Endothelial cell of umbilical vein (primary cell): ENCODE measurements around the gene MTR. TPM values are rescaled to one million over a fixed set of nuclear protein-coding genes. Genes with fewer than 3 reads are reported as not detected.

Experiments
- BruUV-seq: library from RNA; stranded (reverse); fragments of 400-500 nt; replicated peaks from 2 replicates; lab custom pipeline; 2021; lab: Mats Ljungman, UMichigan
- CTCF ChIA-PET: fragments of 300-600, 350-600 bp; sonication (Branson Sonifier 250); formaldehyde crosslinking; loops from one replicate; lab custom pipeline; 2021; ENCODE audit warnings: antibody characterized with exemption, inconsistent platforms; lab: Charles Lee
- POLR2A ChIA-PET: fragments of 300-600, 350-600 bp; sonication (Branson Sonifier 250); formaldehyde crosslinking; loops from one replicate; lab custom pipeline; 2021; ENCODE audit warnings: antibody characterized with exemption, inconsistent platforms; lab: Charles Lee
- DNase-seq: peaks from one replicate; pipeline ENCODE4 v3.0.0-alpha.2; 2011; ENCODE audit warnings: low read depth, low spot score
- FAIRE-seq: peaks from 2 replicates; lab custom pipeline; 2011; peaks lifted over from hg19 to GRCh38; lab: Jason Lieb, UNC
- H2AFZ ChIP-seq: 2 replicates; pipeline ENCODE4 v1.6.0; 2012; ENCODE audit warnings: low read depth, low read length, control low read depth, inconsistent platforms
- H3K27ac ChIP-seq: 2 replicates; pipeline ENCODE4 v1.5.1; 2011; ENCODE audit warnings: low read depth, mild to moderate bottlenecking, control low read depth, low read length, moderate library complexity; ENCODE audit not compliant: insufficient read depth
- H3K27me3 ChIP-seq, 2 experiments: 2 replicates each; pipeline versions ENCODE4 v1.6.0 to v1.6.1; 2011; ENCODE audit warnings: low read length in 2 of 2, mixed read lengths in 1 of 2; ENCODE audit not compliant: control insufficient read depth in 2 of 2, insufficient read depth in 2 of 2
- H3K36me3 ChIP-seq, 2 experiments: 2 replicates in 1 of 2; 3 replicates in 1 of 2; pipeline ENCODE4 v1.5.1; 2011; ENCODE audit warnings: low read length in 2 of 2, mild to moderate bottlenecking in 1 of 2, moderate library complexity in 1 of 2; ENCODE audit not compliant: control insufficient read depth in 2 of 2, insufficient read depth in 2 of 2; ENCODE audit errors: extremely low read depth in 1 of 2
- H3K4me1 ChIP-seq: 3 replicates; pipeline ENCODE4 v1.5.1; 2011; ENCODE audit warnings: mild to moderate bottlenecking, low read length; ENCODE audit not compliant: control insufficient read depth, insufficient read depth; ENCODE audit errors: extremely low read depth
- H3K4me2 ChIP-seq: 2 replicates; pipeline ENCODE4 v1.6.1; 2011; ENCODE audit warnings: low read length, control low read depth, mixed read lengths; ENCODE audit not compliant: insufficient read depth
- H3K4me3 ChIP-seq, 3 experiments: fragments of 200-600 bp in 1 of 3; sonication (generic), shearing (Covaris generic) in 1 of 3; replicated peaks in 1 of 3; 2 replicates each; pipeline ENCODE4 v1.5.1; 2011 to 2016; ENCODE audit warnings: control low read depth in 3 of 3, low read length in 3 of 3, mild to moderate bottlenecking in 2 of 3, inconsistent platforms in 1 of 3, low read depth in 1 of 3, moderate library complexity in 1 of 3; ENCODE audit not compliant: insufficient read depth in 1 of 3
- H3K79me2 ChIP-seq: 2 replicates; pipeline ENCODE4 v1.6.0; 2012; ENCODE audit warnings: low read length, inconsistent platforms; ENCODE audit not compliant: control insufficient read depth, insufficient read depth
- H3K9ac ChIP-seq: replicated peaks from 2 replicates; pipeline ENCODE3; 2011; ENCODE audit warnings: low read length, control low read depth; ENCODE audit not compliant: insufficient read depth; ENCODE audit errors: extremely low read depth
- H3K9me1 ChIP-seq: replicated peaks from 3 replicates; pipeline ENCODE4 v1.6.0; 2011; ENCODE audit warnings: mild to moderate bottlenecking, low read length; ENCODE audit not compliant: control insufficient read depth, insufficient read depth; ENCODE audit errors: extremely low read depth
- H3K9me3 ChIP-seq: replicated peaks from 2 replicates; pipeline ENCODE4 v1.5.1; 2012; ENCODE audit warnings: low read length, inconsistent platforms; ENCODE audit not compliant: control insufficient read depth, insufficient read depth
- H4K20me1 ChIP-seq: replicated peaks from 2 replicates; pipeline ENCODE3; 2011; ENCODE audit warnings: mild to moderate bottlenecking, low read length; ENCODE audit not compliant: control insufficient read depth, insufficient read depth; ENCODE audit errors: extremely low read depth
- EZH2 ChIP-seq: IDR thresholded peaks from 2 replicates; pipeline ENCODE4 v1.6.1; 2012; ENCODE audit warnings: borderline replicate concordance, low read depth, mild to moderate bottlenecking, moderate library complexity, low read length, inconsistent platforms; ENCODE audit not compliant: severe bottlenecking
- FOS ChIP-seq: IDR thresholded peaks from 2 replicates; pipeline ENCODE4 v1.6.1; 2011; ENCODE audit warnings: mild to moderate bottlenecking, low read length, moderate library complexity, borderline replicate concordance; ENCODE audit not compliant: insufficient read depth
- GATA2 ChIP-seq: IDR thresholded peaks from 2 replicates; pipeline ENCODE4 v1.7.0; 2011; ENCODE audit warnings: low read depth, mild to moderate bottlenecking, moderate library complexity, mixed read lengths, low read length; ENCODE audit not compliant: insufficient read length, insufficient read depth
- JUN ChIP-seq: IDR thresholded peaks from 2 replicates; pipeline ENCODE4 v1.6.1; 2011; ENCODE audit warnings: borderline replicate concordance, low read depth; ENCODE audit not compliant: insufficient read length, insufficient read depth
- MAX ChIP-seq: IDR thresholded peaks from 2 replicates; pipeline ENCODE4 v1.6.1; 2011; ENCODE audit not compliant: insufficient read depth, insufficient read length
- MYC ChIP-seq: IDR thresholded peaks from one replicate; pipeline ENCODE4 v1.6.1; 2011; ENCODE audit warnings: mild to moderate bottlenecking, low read depth, low read length
- POLR2A ChIP-seq: IDR thresholded peaks from 2 replicates; pipeline ENCODE4 v1.6.1; 2012; ENCODE audit warnings: low read depth, mild to moderate bottlenecking, control low read depth, low read length
- POLR2AphosphoS5 ChIP-seq: IDR thresholded peaks from 2 replicates; pipeline ENCODE4 v1.6.1; 2012; ENCODE audit warnings: low read depth, mild to moderate bottlenecking, control low read depth, low read length, moderate library complexity; ENCODE audit not compliant: insufficient read depth
- dilution Hi-C: fragments of 300-500 bp; cut with MboI; formaldehyde crosslinking; loops from one replicate; pipeline ENCODE4 v1.15.0; 2019; ENCODE audit warnings: low sequenced_read_pairs; ENCODE audit not compliant: extremely low pct_ligation_motif_present
- intact Hi-C: fragments of 100-400 bp; cut with micrococcal nuclease; formaldehyde crosslinking; loops from one replicate; pipeline ENCODE4 v1.10.0; 2022
- polyA plus RNA-seq, 4 experiments: library from polyadenylated mRNA; depleted of rRNA in 3 of 4; stranded (reverse) in 3 of 4; unstranded in 1 of 4; fragments of >200 nt; gene quantifications; 2 replicates each; pipeline versions ENCODE4 v1.2.1 to v1.2.3, GENCODE V29; 2011 to 2012; ENCODE audit warnings: missing spikeins in 1 of 4
- total RNA-seq: library from RNA; stranded (reverse); gene quantifications from 2 replicates; pipeline ENCODE4 v1.2.3, GENCODE V29; 2021
- TF ChIP-seq, protein P1 (sequence below), 2 donors: IDR thresholded peaks; 1 replicate in 1 of 2; 2 replicates in 1 of 2; pipeline ENCODE4 v1.5.1; 2011; ENCODE audit warnings: low read length in 2 of 2, mild to moderate bottlenecking in 2 of 2, moderate library complexity in 2 of 2, control low read depth in 1 of 2, inconsistent platforms in 1 of 2, low read depth in 1 of 2; ENCODE audit not compliant: insufficient read depth in 1 of 2; ENCODE audit errors: extremely low read depth in 1 of 2

The MTR gene
- total and polyA plus RNA-seq, 2 donors (not counting 3 experiments of a cell fraction or from before 2014, with no cell fraction given): 6.7 to 45.2 TPM

DNA sequence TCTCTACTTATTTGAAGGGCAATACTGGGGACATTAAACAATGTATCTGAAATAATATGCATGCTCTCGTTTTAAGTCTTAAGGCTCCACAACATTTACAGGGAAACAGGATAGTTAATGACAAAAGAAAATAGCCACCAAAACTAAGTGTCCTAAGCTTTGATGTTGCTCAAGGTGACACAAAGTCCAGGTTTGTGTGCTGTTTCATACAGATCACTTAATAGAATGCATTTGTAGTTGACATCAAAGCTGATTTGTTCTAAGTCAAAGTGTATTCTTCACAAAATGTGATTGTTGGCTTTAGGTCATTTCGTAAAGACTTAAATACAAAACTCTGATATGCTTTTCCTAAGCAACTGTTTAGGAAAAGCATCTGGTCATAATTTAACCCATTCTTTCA is 37.5 kb upstream of the MTR start:
- no peaks in the 10 kb centered on the region for H3K36me3 ChIP-seq
- no peak overlapping the region for H3K9ac ChIP-seq
- no peak for DNase-seq
- no peaks in the 10 kb centered on the region for H4K20me1 ChIP-seq
- intact Hi-C loops: loop anchor here (2.0 kb wide), 1 partner anchor 805 kb away; no protein-coding TSS in a partner anchor
- ChIA-PET CTCF (interaction anchor here (1.0 to 3.9 kb wide), 3 partner anchors 8 to 629 kb away, joined by 3 to 32 read pairs (median 28); no protein-coding TSS in a partner anchor), POLR2A (no interaction called here)
- no peaks in the 10 kb centered on the region for H3K27me3 ChIP-seq
- H3K9me3 ChIP-seq: no peaks in the 10 kb centered on the region
- H3K9me1 ChIP-seq: no peaks in the 10 kb centered on the region
- FAIRE-seq: no peak
- no peak overlapping the region for H3K4me2 ChIP-seq
- no peak overlapping the region for H3K27ac ChIP-seq
- H3K79me2 ChIP-seq: no peaks in the 10 kb centered on the region
- BruUV-seq: no TSS peak
- no peak overlapping the region for H3K4me3 ChIP-seq
- no peak overlapping the region for H2AFZ ChIP-seq
- TF ChIP-seq POLR2AphosphoS5 (no peak), FOS (no peak), GATA2 (no peak), MAX (no peak), EZH2 (no peak), POLR2A (no peak), JUN (no peak), MYC (no peak)
- TF ChIP-seq, protein P1, sequence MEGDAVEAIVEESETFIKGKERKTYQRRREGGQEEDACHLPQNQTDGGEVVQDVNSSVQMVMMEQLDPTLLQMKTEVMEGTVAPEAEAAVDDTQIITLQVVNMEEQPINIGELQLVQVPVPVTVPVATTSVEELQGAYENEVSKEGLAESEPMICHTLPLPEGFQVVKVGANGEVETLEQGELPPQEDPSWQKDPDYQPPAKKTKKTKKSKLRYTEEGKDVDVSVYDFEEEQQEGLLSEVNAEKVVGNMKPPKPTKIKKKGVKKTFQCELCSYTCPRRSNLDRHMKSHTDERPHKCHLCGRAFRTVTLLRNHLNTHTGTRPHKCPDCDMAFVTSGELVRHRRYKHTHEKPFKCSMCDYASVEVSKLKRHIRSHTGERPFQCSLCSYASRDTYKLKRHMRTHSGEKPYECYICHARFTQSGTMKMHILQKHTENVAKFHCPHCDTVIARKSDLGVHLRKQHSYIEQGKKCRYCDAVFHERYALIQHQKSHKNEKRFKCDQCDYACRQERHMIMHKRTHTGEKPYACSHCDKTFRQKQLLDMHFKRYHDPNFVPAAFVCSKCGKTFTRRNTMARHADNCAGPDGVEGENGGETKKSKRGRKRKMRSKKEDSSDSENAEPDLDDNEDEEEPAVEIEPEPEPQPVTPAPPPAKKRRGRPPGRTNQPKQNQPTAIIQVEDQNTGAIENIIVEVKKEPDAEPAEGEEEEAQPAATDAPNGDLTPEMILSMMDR (IDR thresholded peaks at IDR 0.05; ENCODE audit: extremely low read depth in 1 of 2, insufficient read depth in 1 of 2, low read depth in 1 of 2, low read length in 2 of 2): no peak
- dilution Hi-C loops: no loop called here
- no peaks in the 10 kb centered on the region for H3K4me1 ChIP-seq
